Uterus (tissue), 4 donors: Measurements from ENCODE around the gene MTF1. TPM values are rescaled to one million over a fixed set of nuclear protein-coding genes. Genes with fewer than 3 reads are reported as not detected.

Experiments
- DNase-seq, 2 donors: peaks; one replicate each; pipeline ENCODE4 v3.0.0-alpha.2; 2019 to 2020
- H3K27ac ChIP-seq, 2 donors: fragments of 200-600 bp; sonication (generic); 1 replicate in 1 of 2; 2 replicates in 1 of 2; pipeline ENCODE4 v1.5.1; 2016 to 2018
- H3K27me3 ChIP-seq, 2 donors: fragments of 200-600 bp; sonication (generic); one replicate each; pipeline ENCODE4 v1.5.1; 2018 to 2019; ENCODE audit warnings: control low read depth in 1 of 2
- H3K36me3 ChIP-seq, 2 donors: fragments of 200-600 bp; sonication (generic); one replicate each; pipeline ENCODE4 v1.5.1; 2019; ENCODE audit warnings: control low read depth in 1 of 2
- H3K4me1 ChIP-seq, 2 donors: fragments of 200-600 bp; sonication (generic); one replicate each; pipeline ENCODE4 v1.5.1; 2018 to 2019; ENCODE audit warnings: control low read depth in 1 of 2
- H3K4me3 ChIP-seq, 2 donors: fragments of 200-600 bp; sonication (generic); 1 replicate in 1 of 2; 2 replicates in 1 of 2; pipeline ENCODE4 v1.5.1; 2018 to 2019; ENCODE audit warnings: mild to moderate bottlenecking in 1 of 2
- H3K9me3 ChIP-seq, 2 donors: fragments of 200-600 bp; sonication (generic); one replicate each; pipeline ENCODE4 v1.5.1; 2019; ENCODE audit warnings: control low read depth in 1 of 2
- POLR2A ChIP-seq, 2 donors: fragments of 450-650 bp; IDR thresholded peaks; one replicate each; pipeline ENCODE4 v1.6.1; 2016; ENCODE audit warnings: antibody characterized with exemption in 2 of 2, mild to moderate bottlenecking in 1 of 2, moderate library complexity in 1 of 2
- intact Hi-C: fragments of 100-400 bp; cut with DNase I; formaldehyde crosslinking; loops from one replicate; pipeline ENCODE4 v1.15.1; 2023; ENCODE audit warnings: low total_unique reads
- total RNA-seq, 4 donors: library from RNA; depleted of rRNA in 3 of 4; stranded (reverse); fragments of >200 nt in 3 of 4; gene quantifications; one replicate each; pipeline versions ENCODE4 v1.1.0 to v1.2.4, GENCODE V29; 2014 to 2023
- TF ChIP-seq, protein P1 (sequence below), 4 experiments: fragments of 200-600 bp in 2 of 4; fragments of 450-650 bp in 2 of 4; sonication (generic) in 2 of 4; IDR thresholded peaks; one replicate each; pipeline ENCODE4 v1.5.1; 2016 to 2019; ENCODE audit warnings: antibody characterized with exemption in 4 of 4, mild to moderate bottlenecking in 2 of 4, moderate library complexity in 1 of 4
- donor health status: DM: yes; HTN: yes; CAD: no.

MTF1 gene
- total RNA-seq, 4 donors from 2014 or later, result 1.5 to 20.5 (median 4.8) TPM

DNA sequence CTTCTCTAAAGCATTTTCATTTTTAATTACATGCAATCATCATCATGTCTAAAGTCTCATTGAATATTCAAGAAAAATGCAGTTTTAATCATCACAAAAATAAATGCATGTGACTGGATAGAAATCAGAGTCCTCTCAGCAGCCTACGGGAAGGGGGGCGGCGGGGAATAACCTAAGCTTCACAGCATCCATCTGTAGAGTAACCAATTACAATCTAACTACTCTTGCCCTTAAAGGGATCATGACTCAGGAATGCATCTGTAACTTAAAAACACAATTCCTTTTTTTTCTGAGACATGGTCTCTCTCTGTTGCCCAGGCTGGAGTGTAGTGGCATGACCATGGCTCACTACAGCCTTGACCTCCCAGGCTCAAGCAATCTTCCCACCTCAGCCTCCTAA, 22.6 kb downstream of the MTF1 start:
- no peak for TF ChIP-seq POLR2A (IDR thresholded peaks at IDR 0.05)
- TF ChIP-seq, protein P1, sequence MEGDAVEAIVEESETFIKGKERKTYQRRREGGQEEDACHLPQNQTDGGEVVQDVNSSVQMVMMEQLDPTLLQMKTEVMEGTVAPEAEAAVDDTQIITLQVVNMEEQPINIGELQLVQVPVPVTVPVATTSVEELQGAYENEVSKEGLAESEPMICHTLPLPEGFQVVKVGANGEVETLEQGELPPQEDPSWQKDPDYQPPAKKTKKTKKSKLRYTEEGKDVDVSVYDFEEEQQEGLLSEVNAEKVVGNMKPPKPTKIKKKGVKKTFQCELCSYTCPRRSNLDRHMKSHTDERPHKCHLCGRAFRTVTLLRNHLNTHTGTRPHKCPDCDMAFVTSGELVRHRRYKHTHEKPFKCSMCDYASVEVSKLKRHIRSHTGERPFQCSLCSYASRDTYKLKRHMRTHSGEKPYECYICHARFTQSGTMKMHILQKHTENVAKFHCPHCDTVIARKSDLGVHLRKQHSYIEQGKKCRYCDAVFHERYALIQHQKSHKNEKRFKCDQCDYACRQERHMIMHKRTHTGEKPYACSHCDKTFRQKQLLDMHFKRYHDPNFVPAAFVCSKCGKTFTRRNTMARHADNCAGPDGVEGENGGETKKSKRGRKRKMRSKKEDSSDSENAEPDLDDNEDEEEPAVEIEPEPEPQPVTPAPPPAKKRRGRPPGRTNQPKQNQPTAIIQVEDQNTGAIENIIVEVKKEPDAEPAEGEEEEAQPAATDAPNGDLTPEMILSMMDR (IDR thresholded peaks at IDR 0.05), result no peak
- no peaks in the 10 kb centered on the region for H3K36me3 ChIP-seq
- H3K27me3 ChIP-seq, result no peaks in the 10 kb centered on the region

DNA sequence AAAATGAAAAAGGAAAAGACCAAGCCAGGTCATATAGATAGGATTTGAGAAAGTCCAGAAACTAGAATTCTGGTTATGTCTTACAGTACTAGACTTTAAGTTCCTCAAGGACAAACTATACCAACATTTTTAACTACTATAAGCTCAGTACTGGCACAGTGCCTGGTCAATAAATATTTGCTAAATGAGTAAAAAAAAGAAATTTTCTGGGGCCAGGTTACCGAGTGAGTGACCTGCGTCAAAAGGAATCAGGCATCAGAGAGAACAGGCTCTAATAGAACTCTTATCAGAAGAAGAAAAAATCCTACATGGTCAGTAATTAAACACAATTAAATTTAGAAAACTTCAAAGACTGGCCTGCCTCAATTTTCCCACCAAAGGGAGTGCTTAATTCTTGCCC, 27.6 kb downstream of the MTF1 start:
- Histone ChIP-seq H3K4me1 (no peaks in the 10 kb centered on the region), H3K27ac (no peak overlapping the region), H3K27me3 (no peaks in the 10 kb centered on the region), H3K4me3 (no peak overlapping the region), H3K36me3 (no peaks in the 10 kb centered on the region), H3K9me3 (no peaks in the 10 kb centered on the region)
- intact Hi-C loops, result no loop called here
- no peak for DNase-seq
- TF ChIP-seq, protein P1 (IDR thresholded peaks at IDR 0.05), result no peak
- TF ChIP-seq POLR2A (IDR thresholded peaks at IDR 0.05), result no peak

More for the DNA sequence above, 22.6 kb downstream of the MTF1 start:
- Histone ChIP-seq H3K27ac (no peak overlapping the region), H3K9me3 (no peaks in the 10 kb centered on the region), H3K4me3 (no peak overlapping the region), H3K4me1 (no peaks in the 10 kb centered on the region)
- no peak for DNase-seq
- intact Hi-C loops, result no loop called here

DNA sequence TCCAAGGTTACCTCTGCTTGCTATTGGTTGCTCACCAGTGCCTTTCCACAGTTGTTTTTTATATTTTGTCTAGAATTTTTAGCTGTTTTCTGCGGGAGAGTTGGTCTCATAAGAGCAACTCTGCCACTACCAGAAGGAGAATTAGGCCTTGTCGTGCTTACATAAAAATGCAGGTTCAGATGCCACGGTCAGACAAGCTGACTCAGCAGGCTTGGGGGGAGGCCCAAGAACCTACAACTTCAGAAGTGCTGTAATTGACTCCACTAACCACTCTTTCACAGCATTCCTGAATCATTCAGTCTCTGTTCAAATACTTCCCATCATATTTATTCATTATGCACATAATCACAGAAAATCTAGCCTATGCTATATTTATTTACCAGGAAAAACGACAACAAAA, 28.3 kb downstream of the MTF1 start:
- no peak for TF ChIP-seq POLR2A (IDR thresholded peaks at IDR 0.05)
- TF ChIP-seq, protein P1 (IDR thresholded peaks at IDR 0.05), result no peak
- H3K4me3 ChIP-seq, result no peak overlapping the region
- intact Hi-C loops, result no loop called here
- no peak for DNase-seq
- no peaks in the 10 kb centered on the region for H3K27me3 ChIP-seq
- no peaks in the 10 kb centered on the region for H3K4me1 ChIP-seq
- H3K9me3 ChIP-seq, result no peaks in the 10 kb centered on the region
- H3K27ac ChIP-seq, result no peak overlapping the region
- H3K36me3 ChIP-seq, result no peaks in the 10 kb centered on the region

DNA sequence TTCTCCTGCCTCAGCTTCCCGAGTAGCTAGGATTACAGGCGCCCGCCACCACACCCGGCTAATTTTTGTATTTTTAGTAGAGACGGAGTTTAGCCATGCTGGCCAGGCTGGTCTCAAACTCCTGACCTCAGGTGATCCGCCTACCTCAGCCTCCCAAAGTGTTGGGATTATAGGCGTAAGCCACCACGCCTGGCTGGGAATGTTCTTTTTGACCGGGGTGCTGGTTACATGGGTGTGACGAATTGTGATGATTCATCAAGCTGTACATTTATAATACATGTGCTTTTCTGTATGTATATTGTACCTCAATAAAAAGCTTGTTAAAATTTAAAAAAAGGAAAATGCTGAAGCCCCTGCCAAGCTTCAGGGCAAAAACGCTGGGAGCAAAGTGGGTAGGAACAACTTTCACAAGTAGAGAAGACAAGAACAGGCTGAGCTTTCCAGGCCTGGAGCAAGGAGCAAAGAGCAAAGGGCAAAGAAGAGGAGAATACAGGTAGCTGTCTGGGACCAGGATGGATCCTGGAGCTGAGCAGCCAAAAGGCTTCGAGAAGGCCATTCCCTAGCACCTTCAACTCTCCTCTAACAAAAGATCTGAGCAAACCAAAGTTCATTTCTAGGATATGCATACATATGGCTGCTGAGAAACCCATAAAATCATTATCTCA, 30.9 kb downstream of the MTF1 start:
- no peak for DNase-seq
- no peak for TF ChIP-seq POLR2A (IDR thresholded peaks at IDR 0.05)
- TF ChIP-seq, protein P1 (IDR thresholded peaks at IDR 0.05), result no peak
- intact Hi-C loops, result no loop called here
- no peak overlapping the region for H3K4me3 ChIP-seq
- no peaks in the 10 kb centered on the region for H3K4me1 ChIP-seq
- H3K36me3 ChIP-seq, result no peaks in the 10 kb centered on the region
- H3K27me3 ChIP-seq, result no peaks in the 10 kb centered on the region
- no peaks in the 10 kb centered on the region for H3K9me3 ChIP-seq
- no peak overlapping the region for H3K27ac ChIP-seq

DNA sequence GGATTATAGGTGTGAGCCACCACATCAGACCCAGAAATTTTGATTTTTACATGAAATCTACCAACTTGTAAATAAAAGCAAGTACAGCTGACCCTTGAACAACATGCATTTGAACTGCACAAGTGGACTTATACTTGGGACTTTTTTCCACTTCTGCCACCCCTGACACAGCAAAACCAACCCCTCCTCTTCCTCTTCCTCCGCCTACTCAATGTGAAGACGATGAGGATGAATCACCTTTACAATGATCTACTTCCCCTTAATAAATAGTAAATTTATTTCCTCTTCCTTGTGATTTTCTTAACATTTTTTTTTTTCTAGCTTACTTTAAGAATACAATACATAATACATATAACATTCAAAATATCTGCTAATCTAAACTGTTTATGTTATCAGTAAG, 33.9 kb downstream of the MTF1 start:
- Histone ChIP-seq H3K36me3 (no peaks in the 10 kb centered on the region), H3K4me1 (no peaks in the 10 kb centered on the region), H3K9me3 (no peaks in the 10 kb centered on the region), H3K27ac (no peak overlapping the region), H3K27me3 (no peaks in the 10 kb centered on the region), H3K4me3 (no peak overlapping the region)
- TF ChIP-seq, protein P1 (IDR thresholded peaks at IDR 0.05), result no peak
- no peak for TF ChIP-seq POLR2A (IDR thresholded peaks at IDR 0.05)
- intact Hi-C loops, result no loop called here
- DNase-seq, result no peak
